HCT116 (cell line): Measurements from ENCODE around the gene BRK1. TPM values are rescaled to one million over a fixed set of nuclear protein-coding genes. Genes with fewer than 3 reads are reported as not detected.

ENCODE experiments used
- ATAC-seq: fragments of 200-7000 bp; cut with Tn5 transposase; 2 replicates; pipeline ENCODE4 v1.9.1; 2020; ENCODE audit warnings: mild to moderate bottlenecking, moderate library complexity
- BruUV-seq: library from RNA; stranded (reverse); fragments of 400-500 nt; replicated peaks from 2 replicates; lab custom pipeline; 2021; lab: Mats Ljungman, UMichigan
- CTCF ChIA-PET: fragments of 300-600 bp; sonication (Branson Sonifier 250); formaldehyde crosslinking; loops from one replicate; lab custom pipeline; 2021; ENCODE audit warnings: antibody characterized with exemption; lab: Charles Lee
- POLR2A ChIA-PET: fragments of 300-600, 350-600 bp; sonication (Branson Sonifier 250); formaldehyde crosslinking; loops from one replicate; lab custom pipeline; 2021; ENCODE audit warnings: antibody characterized with exemption; lab: Charles Lee
- RAD21 ChIA-PET, 2 experiments: fragments of 300-600 bp; sonication (Branson Sonifier 250); formaldehyde crosslinking; loops; one replicate each; lab custom pipeline; 2023; ENCODE audit warnings: low total read pairs in 2 of 2; ENCODE audit not compliant: uncharacterized antibody in 2 of 2, unreplicated experiment in 2 of 2, low non-redundant PET in 1 of 2; lab: Charles Lee
- DNase-seq: peaks from one replicate; pipeline ENCODE4 v3.0.0-alpha.2; 2010; ENCODE audit warnings: low read depth, low spot score
- H2AFZ ChIP-seq: fragments of 200-600 bp; shearing (Covaris generic), sonication (generic); 2 replicates; pipeline ENCODE4 v1.6.1; 2017; ENCODE audit warnings: low read depth, mixed run types, mixed read lengths, antibody characterized with exemption, low read length; ENCODE audit not compliant: poor library complexity, severe bottlenecking
- H3K27ac ChIP-seq: 2 replicates; pipeline ENCODE4 v1.5.1; 2012; ENCODE audit warnings: low read depth, low read length
- H3K27me3 ChIP-seq: fragments of 200-600 bp; sonication (generic); 2 replicates; pipeline ENCODE4 v1.6.1; 2016; ENCODE audit warnings: mixed run types, low read length, mixed read lengths; ENCODE audit not compliant: insufficient read depth
- H3K36me3 ChIP-seq, 2 experiments: fragments of 200-500 bp in 1 of 2; fragments of 200-600 bp in 1 of 2; sonication (Bioruptor generic) in 1 of 2; sonication (generic) in 1 of 2; 2 replicates each; pipeline versions ENCODE4 v1.5.1 to v1.6.1; 2014 to 2016; ENCODE audit warnings: low read length in 2 of 2, inconsistent platforms in 1 of 2, mixed read lengths in 1 of 2, mixed run types in 1 of 2; ENCODE audit not compliant: insufficient read depth in 2 of 2, control insufficient read depth in 1 of 2
- H3K4me1 ChIP-seq, 2 experiments: fragments of 200-600 bp in 1 of 2; sonication (generic) in 1 of 2; 2 replicates each; pipeline versions ENCODE4 v1.5.1 to v1.6.1; 2012 to 2017; ENCODE audit warnings: low read length in 2 of 2, inconsistent platforms in 1 of 2, mild to moderate bottlenecking in 1 of 2, mixed read lengths in 1 of 2, mixed run types in 1 of 2, moderate library complexity in 1 of 2; ENCODE audit not compliant: insufficient read depth in 2 of 2, control insufficient read depth in 1 of 2
- H3K4me2 ChIP-seq: fragments of 200-600 bp; sonication (generic); 2 replicates; pipeline ENCODE4 v1.6.1; 2017; ENCODE audit warnings: mixed run types, low read length, mixed read lengths
- H3K4me3 ChIP-seq, 2 experiments: fragments of 200-600 bp in 1 of 2; sonication (generic) in 1 of 2; replicated peaks in 1 of 2; 2 replicates each; pipeline ENCODE4 v1.5.1; 2011 to 2016; ENCODE audit warnings: low read length in 2 of 2, control low read depth in 1 of 2, low read depth in 1 of 2, mild to moderate bottlenecking in 1 of 2, mixed read lengths in 1 of 2, mixed run types in 1 of 2
- H3K79me2 ChIP-seq: fragments of 200-600 bp; sonication (generic); 2 replicates; pipeline ENCODE4 v1.6.1; 2017; ENCODE audit warnings: mild to moderate bottlenecking, mixed run types, low read length, moderate library complexity, mixed read lengths; ENCODE audit not compliant: insufficient read depth
- H3K9ac ChIP-seq: fragments of 200-600 bp; sonication (generic); 2 replicates; pipeline ENCODE4 v1.6.1; 2016; ENCODE audit warnings: low read length, mixed read lengths
- H3K9me2 ChIP-seq: fragments of 200-600 bp; sonication (generic), shearing (Covaris generic); 2 replicates; pipeline ENCODE4 v1.6.1; 2017; ENCODE audit warnings: mixed run types, mild to moderate bottlenecking, moderate library complexity; ENCODE audit not compliant: insufficient read depth
- H3K9me3 ChIP-seq, 2 experiments: fragments of 200-500 bp in 1 of 2; fragments of 200-600 bp in 1 of 2; sonication (Bioruptor generic) in 1 of 2; sonication (generic) in 1 of 2; 2 replicates each; pipeline ENCODE4 v1.6.1; 2014 to 2017; ENCODE audit warnings: low read length in 2 of 2, mixed read lengths in 2 of 2, inconsistent platforms in 1 of 2, low read depth in 1 of 2, mild to moderate bottlenecking in 1 of 2, mixed run types in 1 of 2, moderate library complexity in 1 of 2; ENCODE audit not compliant: control insufficient read depth in 1 of 2, insufficient read depth in 1 of 2
- H4K20me1 ChIP-seq: fragments of 200-600 bp; sonication (generic), shearing (Covaris generic); 2 replicates; pipeline ENCODE4 v1.6.1; 2017; ENCODE audit warnings: mixed run types, mild to moderate bottlenecking, moderate library complexity; ENCODE audit not compliant: insufficient read depth
- CBX3 ChIP-seq: IDR thresholded peaks from 2 replicates; pipeline ENCODE4 v1.6.1; 2012; ENCODE audit warnings: low read depth
- CEBPB ChIP-seq: IDR thresholded peaks from 2 replicates; pipeline ENCODE4 v1.6.1; 2012; ENCODE audit warnings: low read depth
- EGR1 ChIP-seq: IDR thresholded peaks from 2 replicates; pipeline ENCODE4 v1.6.1; 2012; ENCODE audit warnings: low read depth
- EZH2phosphoT487 ChIP-seq: fragments of 200-600 bp; IDR thresholded peaks from 2 replicates; pipeline ENCODE4 v1.6.1; 2018; ENCODE audit warnings: antibody characterized with exemption, borderline replicate concordance
- JUND ChIP-seq: IDR thresholded peaks from 2 replicates; pipeline ENCODE4 v1.6.1; 2012
- POLR2AphosphoS5 ChIP-seq: IDR thresholded peaks from 2 replicates; pipeline ENCODE4 v1.6.1; 2011; ENCODE audit warnings: mild to moderate bottlenecking, low read depth, low read length, moderate library complexity
- REST ChIP-seq: IDR thresholded peaks from 2 replicates; pipeline ENCODE4 v1.6.1; 2012; ENCODE audit warnings: low read depth
- SP1 ChIP-seq: IDR thresholded peaks from 2 replicates; pipeline ENCODE4 v1.6.1; 2012; ENCODE audit warnings: low read depth
- SRF ChIP-seq: IDR thresholded peaks from 2 replicates; pipeline ENCODE4 v1.6.1; 2012; ENCODE audit warnings: low read depth
- TCF7L2 ChIP-seq: IDR thresholded peaks from 2 replicates; pipeline ENCODE4 v1.7.0; 2011; ENCODE audit warnings: borderline replicate concordance, inconsistent platforms; ENCODE audit not compliant: insufficient read depth, insufficient read length; ENCODE audit errors: extremely low read depth
- ZBTB33 ChIP-seq: IDR thresholded peaks from 2 replicates; pipeline ENCODE4 v1.6.1; 2011; ENCODE audit warnings: mild to moderate bottlenecking, low read length, moderate library complexity; ENCODE audit not compliant: insufficient replicate concordance; ENCODE audit errors: extremely low read depth
- ZNF274 ChIP-seq: fragments of 200-500 bp; sonication (Bioruptor generic); IDR thresholded peaks from 2 replicates; pipeline ENCODE4 v1.6.1; 2014; ENCODE audit warnings: mild to moderate bottlenecking, low read depth, low read length, inconsistent platforms
- intact Hi-C: fragments of 100-400 bp; cut with micrococcal nuclease; formaldehyde crosslinking; loops from 2 replicates; pipeline ENCODE4 v1.10.0; 2022
- total RNA-seq: library from RNA; stranded (reverse); gene quantifications from one replicate; pipeline ENCODE4 v1.2.1, GENCODE V29; 2021; ENCODE audit not compliant: unreplicated experiment

The BRK1 gene
- total RNA-seq, 1 experiment from 2014 or later: 93.4 TPM

- DNase-seq: no peak
- POLR2A ChIA-PET: no interaction called here
- peaks cover 88% of the 10 kb centered on the region for H3K79me2 ChIP-seq
Observed at GRCh38 chr3:10121064-10121463, 5.6 kb downstream of the BRK1 start.

More at GRCh38 chr3:10121064-10121463, 5.6 kb downstream of the BRK1 start:
- no peak for ATAC-seq
- H3K9me3 ChIP-seq: no peaks in the 10 kb centered on the region
- H3K36me3 ChIP-seq: peaks cover 12 to 18% of the 10 kb centered on the region in 2 experiments; a peak in 3 of 4 replicates
- intact Hi-C loops: no loop called here
- no peak overlapping the region for H3K4me2 ChIP-seq
- peaks cover 8 to 9% of the 10 kb centered on the region in 2 experiments; a peak in 3 of 4 replicates for H3K4me1 ChIP-seq
- no peak overlapping the region for H3K9ac ChIP-seq
- H3K27ac ChIP-seq: no peak overlapping the region
- H3K27me3 ChIP-seq: no peaks in the 10 kb centered on the region
- ChIA-PET CTCF (no interaction called here), RAD21 (no interaction called here)
- H4K20me1 ChIP-seq: peaks cover 6% of the 10 kb centered on the region; the same call in 1 of the 2 replicates
- no peaks in the 10 kb centered on the region for H3K9me2 ChIP-seq
- BruUV-seq: no TSS peak
- no peak overlapping the region for H2AFZ ChIP-seq
- no peak overlapping the region for H3K4me3 ChIP-seq
- TF ChIP-seq CBX3 (no peak), SP1 (no peak), POLR2AphosphoS5 (no peak), CEBPB (no peak), SRF (no peak), ZBTB33 (no peak), REST (no peak), EZH2phosphoT487 (no peak), EGR1 (no peak), TCF7L2 (no peak), ZNF274 (no peak), JUND (no peak)
